ENCODE data around the gene E2F2. TPM values are rescaled to one million over a fixed set of nuclear protein-coding genes. Genes with fewer than 3 reads are reported as not detected.
A peak's percentile ranks its signal among the peaks of the same experiment; 100 is the strongest.

E2F2 gene
- total RNA-seq = 10 to 100 TPM; 31.3 to 33.8 TPM

GRCh38 chr1:23530747-23531561 lies at the start of gene E2F2:
Gene E2F2 (minus strand): TSS chr1:23531233. CDS start chr1:23530793, 440 bp downstream.
- peaks cover 56% of the 10 kb centered on the region for H3K4me1 Mint-ChIP-seq (ENCODE audit: low read depth)
- H3K4me3 Mint-ChIP-seq = peak within 1 kb of the TSS; percentile 91
- H3K27me3 Mint-ChIP-seq (ENCODE audit: low read depth) = peaks cover 2% of the 10 kb centered on the region
- H3K27ac Mint-ChIP-seq = peak within 1 kb of the TSS; percentile 95
- H3K36me3 Mint-ChIP-seq (ENCODE audit: low read depth) = peaks cover 22% of the 10 kb centered on the region
- CTCF ChIA-PET = interaction anchor here (0.9 to 11.9 kb wide), 6 partner anchors 9 to 107 kb away, joined by 3 to 143 read pairs (median 20); no protein-coding TSS in a partner anchor
- peak; percentile 87 for DNase-seq
- intact Hi-C loops (cut with micrococcal nuclease) = loop anchor here (1.0 to 10.0 kb wide), 6 partner anchors 8 to 506 kb away; partner anchors contain the start of genes ELOA, HNRNPR and TCEA3
- H3K9me3 Mint-ChIP-seq = no peaks in the 10 kb centered on the region

GRCh38 chr1:23578997-23579363 lies 47.9 kb upstream of the E2F2 start:
- Mint-ChIP-seq H3K36me3 (ENCODE audit: low read depth) (no peaks in the 10 kb centered on the region), H3K4me1 (ENCODE audit: low read depth) (peaks cover 29% of the 10 kb centered on the region), H3K27ac (no peak overlapping the region), H3K9me3 (no peaks in the 10 kb centered on the region), H3K4me3 (no peak overlapping the region), H3K27me3 (ENCODE audit: low read depth) (no peaks in the 10 kb centered on the region)
- CTCF ChIA-PET = interaction anchor here (0.6 to 1.5 kb wide), 2 partner anchors 10 to 24 kb away, joined by 3 to 4 read pairs; no protein-coding TSS in a partner anchor
- peak; percentile 54 for DNase-seq
- intact Hi-C loops (cut with micrococcal nuclease) = no loop called here

GRCh38 chr1:23578311-23578996 lies 47.4 kb upstream of the E2F2 start:
- no peaks in the 10 kb centered on the region for H3K36me3 Mint-ChIP-seq (ENCODE audit: low read depth)
- CTCF ChIA-PET = interaction anchor here (1.5 to 2.6 kb wide), 3 partner anchors 23 to 59 kb away, joined by 4 to 14 read pairs (median 12); no protein-coding TSS in a partner anchor
- intact Hi-C loops (cut with micrococcal nuclease) = no loop called here
- peak overlapping the region; percentile 10 for H3K4me3 Mint-ChIP-seq
- no peaks in the 10 kb centered on the region for H3K27me3 Mint-ChIP-seq (ENCODE audit: low read depth)
- H3K4me1 Mint-ChIP-seq (ENCODE audit: low read depth) = peaks cover 29% of the 10 kb centered on the region
- H3K27ac Mint-ChIP-seq = peak overlapping the region; percentile 36
- no peaks in the 10 kb centered on the region for H3K9me3 Mint-ChIP-seq
- DNase-seq = no peak

- H3K27ac Mint-ChIP-seq = peak overlapping the region; percentile 78
- H3K9me3 Mint-ChIP-seq = no peaks in the 10 kb centered on the region
- H3K4me3 Mint-ChIP-seq = peak overlapping the region; percentile 32
- CTCF ChIA-PET = interaction anchor here (0.6 to 2.6 kb wide), 15 partner anchors 9 to 80 kb away, joined by 3 to 14 read pairs (median 5); partner anchors contain the start of gene ID3
- no peaks in the 10 kb centered on the region for H3K36me3 Mint-ChIP-seq (ENCODE audit: low read depth)
- intact Hi-C loops (cut with micrococcal nuclease) = loop anchor here (1.0 kb wide), 3 partner anchors 14 to 36 kb away; partner anchors contain the start of gene ID3
- peak; percentile 77 for DNase-seq
- no peaks in the 10 kb centered on the region for H3K27me3 Mint-ChIP-seq (ENCODE audit: low read depth)
- H3K4me1 Mint-ChIP-seq (ENCODE audit: low read depth) = peaks cover 29% of the 10 kb centered on the region
Measured at GRCh38 chr1:23577056-23578004, 46.3 kb upstream of the E2F2 start.

- CTCF ChIA-PET = interaction anchor here (0.6 to 2.6 kb wide), 18 partner anchors 8 to 79 kb away, joined by 3 to 14 read pairs (median 5); partner anchors contain the start of gene ID3
- intact Hi-C loops (cut with micrococcal nuclease) = loop anchor here (1.0 kb wide), 3 partner anchors 15 to 37 kb away; partner anchors contain the start of gene ID3
- Mint-ChIP-seq H3K9me3 (no peaks in the 10 kb centered on the region), H3K27ac (peak overlapping the region; percentile 78), H3K36me3 (ENCODE audit: low read depth) (no peaks in the 10 kb centered on the region), H3K27me3 (ENCODE audit: low read depth) (no peaks in the 10 kb centered on the region), H3K4me3 (peak overlapping the region; percentile 8), H3K4me1 (ENCODE audit: low read depth) (peaks cover 29% of the 10 kb centered on the region)
- DNase-seq = no peak
Measured at GRCh38 chr1:23576338-23577055, 45.5 kb upstream of the E2F2 start.

- Mint-ChIP-seq H3K4me1 (ENCODE audit: low read depth) (peaks cover 27% of the 10 kb centered on the region), H3K9me3 (no peaks in the 10 kb centered on the region), H3K4me3 (no peak overlapping the region), H3K36me3 (ENCODE audit: low read depth) (no peaks in the 10 kb centered on the region), H3K27me3 (ENCODE audit: low read depth) (no peaks in the 10 kb centered on the region), H3K27ac (no peak overlapping the region)
- no peak for DNase-seq
- CTCF ChIA-PET = interaction anchor here (0.6 to 2.6 kb wide), 7 partner anchors 13 to 62 kb away, joined by 3 to 12 read pairs (median 4); no protein-coding TSS in a partner anchor
- intact Hi-C loops (cut with micrococcal nuclease) = no loop called here
Measured at GRCh38 chr1:23575226-23575810, 44.3 kb upstream of the E2F2 start.

- H3K36me3 Mint-ChIP-seq (ENCODE audit: low read depth) = no peaks in the 10 kb centered on the region
- no peak for DNase-seq
- no peak overlapping the region for H3K4me3 Mint-ChIP-seq
- no peaks in the 10 kb centered on the region for H3K27me3 Mint-ChIP-seq (ENCODE audit: low read depth)
- no peaks in the 10 kb centered on the region for H3K9me3 Mint-ChIP-seq
- CTCF ChIA-PET = interaction anchor here (0.6 to 1.7 kb wide), 3 partner anchors 12 to 156 kb away, joined by 3 to 4 read pairs (median 3); no protein-coding TSS in a partner anchor
- peaks cover 27% of the 10 kb centered on the region for H3K4me1 Mint-ChIP-seq (ENCODE audit: low read depth)
- intact Hi-C loops (cut with micrococcal nuclease) = no loop called here
- H3K27ac Mint-ChIP-seq = no peak overlapping the region
Measured at GRCh38 chr1:23574265-23574754, 43.3 kb upstream of the E2F2 start.

GRCh38 chr1:23573574-23574182 lies 42.6 kb upstream of the E2F2 start:
- intact Hi-C loops (cut with micrococcal nuclease) = no loop called here
- no peak overlapping the region for H3K27ac Mint-ChIP-seq
- peaks cover 22% of the 10 kb centered on the region for H3K4me1 Mint-ChIP-seq (ENCODE audit: low read depth)
- CTCF ChIA-PET = interaction anchor here (0.9 to 1.7 kb wide), 2 partner anchors 11 to 61 kb away, joined by 3 to 4 read pairs; no protein-coding TSS in a partner anchor
- no peaks in the 10 kb centered on the region for H3K9me3 Mint-ChIP-seq
- peaks cover 4% of the 10 kb centered on the region for H3K27me3 Mint-ChIP-seq (ENCODE audit: low read depth)
- no peak for DNase-seq
- H3K4me3 Mint-ChIP-seq = no peak overlapping the region
- H3K36me3 Mint-ChIP-seq (ENCODE audit: low read depth) = no peaks in the 10 kb centered on the region

- Mint-ChIP-seq H3K36me3 (ENCODE audit: low read depth) (no peaks in the 10 kb centered on the region), H3K4me1 (ENCODE audit: low read depth) (peaks cover 10% of the 10 kb centered on the region), H3K27ac (peak overlapping the region; percentile 8), H3K27me3 (ENCODE audit: low read depth) (peaks cover 9% of the 10 kb centered on the region), H3K9me3 (no peaks in the 10 kb centered on the region), H3K4me3 (no peak overlapping the region)
- DNase-seq = no peak
- intact Hi-C loops (cut with micrococcal nuclease) = no loop called here
- CTCF ChIA-PET = interaction anchor here (1.2 kb wide), 1 partner anchor 64 kb away, joined by 4 read pairs; no protein-coding TSS in a partner anchor
Measured at GRCh38 chr1:23571465-23571864, 40.4 kb upstream of the E2F2 start.

GRCh38 chr1:23570001-23570691 lies 39.1 kb upstream of the E2F2 start:
- CTCF ChIA-PET = interaction anchor here (1.2 kb wide), 2 partner anchors 11 to 65 kb away, joined by 4 read pairs; partner anchors contain the start of gene ID3

More at GRCh38 chr1:23570001-23570691, 39.1 kb upstream of the E2F2 start:
- no peak for DNase-seq
- no peak overlapping the region for H3K4me3 Mint-ChIP-seq
- H3K27me3 Mint-ChIP-seq (ENCODE audit: low read depth) = peaks cover 9% of the 10 kb centered on the region
- H3K9me3 Mint-ChIP-seq = no peaks in the 10 kb centered on the region
- no peak overlapping the region for H3K27ac Mint-ChIP-seq
- intact Hi-C loops (cut with micrococcal nuclease) = no loop called here
- peaks cover 10% of the 10 kb centered on the region for H3K4me1 Mint-ChIP-seq (ENCODE audit: low read depth)
- H3K36me3 Mint-ChIP-seq (ENCODE audit: low read depth) = no peaks in the 10 kb centered on the region
